GM13976 (cell line): ENCODE data around the gene MYO6.

Source experiments
- DNase-seq: peaks from one replicate; pipeline ENCODE4 v3.0.0; 2012; ENCODE audit warnings: low spot score
- CTCF ChIP-seq: IDR thresholded peaks from 2 replicates; pipeline ENCODE4 v1.5.1; 2012; ENCODE audit warnings: borderline replicate concordance, mild to moderate bottlenecking; ENCODE audit not compliant: insufficient read depth; ENCODE audit errors: extremely low read depth, missing control alignments, control extremely low read depth
- in situ Hi-C: fragments of 300-500 bp; cut with MboI; formaldehyde crosslinking; loops from one replicate; pipeline ENCODE4 v1.12.0; 2022; ENCODE audit warnings: low sequenced_read_pairs, mixed read lengths, inconsistent platforms; ENCODE audit not compliant: unreplicated experiment

Gene MYO6

GRCh38 chr6:75870389-75870788 is 121.3 kb downstream of the MYO6 start:
- in situ Hi-C loops = no loop called here
- no peak for DNase-seq
- no peak for TF ChIP-seq CTCF

- TF ChIP-seq CTCF = no peak
- in situ Hi-C loops = no loop called here
- DNase-seq = no peak
These were observed 125.2 kb downstream of the MYO6 start for GRCh38 chr6:75874224-75874623.

GRCh38 chr6:75876152-75876551 is 127.1 kb downstream of the MYO6 start:
- in situ Hi-C loops = no loop called here
- no peak for TF ChIP-seq CTCF
- no peak for DNase-seq

GRCh38 chr6:75880305-75880704 is 131.3 kb downstream of the MYO6 start:
- in situ Hi-C loops = no loop called here
- no peak for DNase-seq
- TF ChIP-seq CTCF = no peak

GRCh38 chr6:75882734-75883133 is 133.7 kb downstream of the MYO6 start:
- no peak for TF ChIP-seq CTCF
- DNase-seq = no peak
- in situ Hi-C loops = no loop called here

GRCh38 chr6:75884822-75885221 is 135.8 kb downstream of the MYO6 start:
- no peak for TF ChIP-seq CTCF
- no peak for DNase-seq
- in situ Hi-C loops = no loop called here

- TF ChIP-seq CTCF = no peak
- DNase-seq = no peak
- in situ Hi-C loops = no loop called here
These were observed 143.3 kb downstream of the MYO6 start for GRCh38 chr6:75892384-75892783.
